Stimulated activated CD8-positive, alpha-beta memory T cell treated with anti-CD3 and anti-CD28 coated beads, Interleukin-4, amount 100 ng/mL, for 24 hours (primary cell): ENCODE data around the gene CLCC1.

Experiments used
- DNase-seq: peaks from one replicate; pipeline ENCODE4 v3.0.0-alpha.2; 2020; ENCODE audit warnings: low read depth

CLCC1 gene

DNA sequence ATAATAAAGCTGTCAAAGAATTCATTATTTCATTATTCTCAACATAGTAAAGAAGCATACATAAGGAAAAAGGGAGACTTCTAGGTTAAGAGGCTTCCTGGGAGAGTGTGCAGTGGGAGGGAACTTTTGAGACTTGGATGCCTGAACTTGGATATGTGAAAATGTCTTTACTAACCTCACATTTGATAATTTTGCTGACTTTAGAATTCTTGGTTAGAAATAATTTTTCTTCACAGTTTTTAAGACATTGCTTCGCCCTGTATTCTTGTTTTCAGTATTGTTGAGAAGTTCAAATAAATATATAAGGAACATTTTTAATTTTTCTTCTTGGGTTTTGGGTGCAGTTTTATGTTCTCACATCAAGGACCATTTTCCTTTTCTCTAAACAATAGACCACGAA is 46.5 kb downstream of the CLCC1 start:
- DNase-seq, result no peak
